Posterior vena cava (tissue), 2 donors: ENCODE results near the gene CCNK. TPM values are rescaled to one million over a fixed set of nuclear protein-coding genes. Genes with fewer than 3 reads are reported as not detected.

Source experiments
- DNase-seq: peaks from one replicate; pipeline ENCODE4 v3.0.0-alpha.2; 2020; ENCODE audit warnings: low spot score
- intact Hi-C, 2 donors: fragments of 100-400 bp; cut with DNase I; formaldehyde crosslinking; loops; one replicate each; pipeline versions ENCODE4 v1.14.1 to v1.14.2; 2022 to 2023
- total RNA-seq, 2 donors: library from RNA; stranded (reverse); fragmentation: NEBNext Ultra II Directional; extraction: Animal tissue kit (Norgen Biotek cat#: 25700); gene quantifications; one replicate each; pipeline ENCODE4 v1.2.1, GENCODE V29; 2021
- donor health status: DM: yes; HTN: yes; CAD: no.
- donor health status: DM: yes; HTN: yes; CAD: no.

Gene CCNK
- total RNA-seq, 2 donors from 2014 or later: 34.3 to 35.3 TPM

DNA sequence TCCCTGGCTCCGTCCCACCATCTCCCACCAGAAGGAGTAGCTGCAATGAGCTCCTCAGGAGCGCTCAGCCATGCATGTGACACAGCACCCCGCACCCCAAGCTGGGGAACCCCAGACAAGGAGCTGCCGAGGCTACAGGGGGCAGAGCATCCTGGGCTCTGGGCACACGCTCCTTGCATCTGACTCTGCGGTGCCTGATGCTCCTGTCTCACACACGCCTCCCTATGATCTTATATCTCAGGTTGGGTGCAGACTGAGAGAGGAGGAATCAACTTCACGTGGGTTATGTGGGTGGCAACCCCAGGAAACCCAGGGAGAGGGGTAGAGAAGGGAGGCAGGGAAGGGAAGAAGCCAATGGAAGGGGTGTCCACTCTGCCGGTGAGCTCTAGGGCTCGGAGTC, 60.0 kb downstream of the CCNK start:
- DNase-seq: no peak
- intact Hi-C loops: no loop called here

DNA sequence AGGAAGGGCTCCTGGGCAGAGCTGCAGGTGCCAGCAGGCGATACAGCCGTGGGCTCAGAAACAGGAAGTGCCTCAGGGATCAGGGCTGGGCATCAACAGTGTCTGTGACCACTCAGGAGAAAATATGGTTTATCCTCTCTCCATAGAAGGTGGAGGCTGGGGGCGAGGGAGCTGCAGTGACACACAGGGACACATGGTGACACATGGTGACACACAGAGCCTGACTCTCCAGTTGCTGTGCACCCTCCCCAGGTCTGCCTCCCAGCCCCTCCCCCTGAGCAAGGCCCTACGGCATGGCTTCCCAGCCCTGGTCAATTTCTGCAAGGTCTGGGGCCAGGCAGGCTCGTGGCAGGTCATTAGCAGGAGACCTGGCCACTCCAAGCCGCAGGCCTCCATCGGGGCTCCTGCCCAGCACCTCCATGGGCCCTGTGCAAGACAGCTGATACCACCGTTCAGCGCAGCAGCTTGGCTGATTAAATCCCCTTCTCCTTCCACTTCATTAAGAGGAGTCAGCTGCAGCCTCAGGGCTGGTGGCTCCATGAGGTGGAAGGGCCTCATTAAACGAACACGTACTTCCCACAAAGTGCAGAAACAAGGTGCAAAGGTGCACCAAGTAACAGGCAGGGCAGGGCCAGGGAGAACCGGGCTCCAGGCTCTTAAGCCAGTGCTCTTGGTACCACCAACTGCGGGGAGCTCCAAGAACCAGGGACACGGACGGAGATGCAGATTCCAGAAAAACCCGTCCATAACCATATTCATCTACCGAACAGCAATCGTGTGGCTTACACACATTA, 60.7 kb downstream of the CCNK start:
- no peak for DNase-seq
- intact Hi-C loops: no loop called here

- intact Hi-C loops: no loop called here
- no peak for DNase-seq
Measured at GRCh38 chr14:99542566-99542965, 61.4 kb downstream of the CCNK start.

- DNase-seq: no peak
- intact Hi-C loops: no loop called here
Measured at GRCh38 chr14:99543370-99543769, 62.2 kb downstream of the CCNK start.

DNA sequence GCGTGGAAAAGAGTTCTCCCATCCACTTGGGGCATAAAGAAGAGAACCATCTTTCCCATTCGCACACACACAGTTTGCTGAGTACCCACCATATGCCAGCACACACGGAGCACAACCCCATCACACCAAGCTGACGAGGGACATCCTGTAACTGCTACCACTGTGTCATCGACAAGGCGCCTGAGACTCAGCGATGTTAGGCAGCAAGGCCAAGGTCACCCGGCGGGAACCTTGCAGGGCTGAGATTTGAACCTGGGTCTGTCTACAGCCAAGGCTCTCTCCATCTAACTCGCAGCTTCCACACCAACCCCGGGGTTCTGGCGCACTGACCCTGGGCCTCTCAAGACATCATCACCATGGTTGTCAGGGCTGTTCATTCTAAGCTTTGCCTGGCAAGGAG, 62.8 kb downstream of the CCNK start:
- DNase-seq: no peak
- intact Hi-C loops: no loop called here

- no peak for DNase-seq
- intact Hi-C loops: no loop called here
Measured at GRCh38 chr14:99544991-99545390, 63.8 kb downstream of the CCNK start.

- intact Hi-C loops: no loop called here
- no peak for DNase-seq
Measured at GRCh38 chr14:99545586-99545985, 64.4 kb downstream of the CCNK start.

DNA sequence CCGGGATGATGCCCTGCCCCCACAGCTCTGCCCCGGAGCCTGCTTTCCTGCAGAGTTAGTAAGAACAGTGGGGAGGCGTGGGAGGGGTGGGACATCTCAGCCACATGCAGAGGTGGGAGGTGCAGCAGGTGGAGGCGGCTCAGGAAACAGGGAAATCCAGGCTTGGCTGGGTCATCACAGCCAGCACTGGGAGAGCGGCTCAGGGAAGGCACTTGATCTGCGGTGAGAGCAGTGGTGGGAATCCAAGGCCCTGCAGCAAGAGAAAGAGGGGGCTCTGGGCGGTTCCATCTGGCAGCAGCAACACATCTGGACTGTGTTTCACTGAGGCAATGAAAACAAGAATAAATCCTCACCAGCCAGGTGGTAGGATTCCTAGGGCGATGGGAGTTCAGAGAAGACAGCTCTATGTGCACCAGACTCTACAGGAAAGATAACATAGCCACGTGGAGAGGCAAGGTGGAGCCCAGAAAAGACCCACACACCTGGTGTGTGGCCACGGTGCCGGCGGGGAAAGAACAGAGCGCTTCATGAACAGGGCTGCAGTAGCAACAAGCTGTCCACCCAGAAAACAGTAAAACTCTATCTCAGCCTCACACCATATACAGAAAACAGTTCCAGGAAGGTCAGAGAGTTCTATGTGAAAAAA, 65.1 kb downstream of the CCNK start:
- no peak for DNase-seq
- intact Hi-C loops: no loop called here

DNA sequence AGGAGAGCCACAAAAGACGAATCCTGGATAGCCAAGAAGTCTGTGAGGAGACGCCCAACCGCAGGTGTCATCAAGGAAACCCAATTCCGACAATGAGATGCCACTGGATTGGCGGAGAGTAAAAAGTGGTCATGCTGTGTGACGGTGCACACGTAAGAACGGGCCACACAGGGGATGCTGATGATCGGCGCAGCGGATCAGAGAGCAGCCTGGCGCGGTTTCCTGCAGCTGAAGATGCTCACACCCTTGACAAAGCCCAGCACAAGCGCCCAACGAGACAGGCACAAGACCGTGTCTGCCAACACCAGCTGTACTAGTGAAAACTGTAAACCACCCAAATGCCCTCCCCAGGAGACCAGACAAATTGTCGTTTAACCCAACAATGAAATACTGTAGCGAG, 67.0 kb downstream of the CCNK start:
- DNase-seq: no peak
- intact Hi-C loops: no loop called here

DNA sequence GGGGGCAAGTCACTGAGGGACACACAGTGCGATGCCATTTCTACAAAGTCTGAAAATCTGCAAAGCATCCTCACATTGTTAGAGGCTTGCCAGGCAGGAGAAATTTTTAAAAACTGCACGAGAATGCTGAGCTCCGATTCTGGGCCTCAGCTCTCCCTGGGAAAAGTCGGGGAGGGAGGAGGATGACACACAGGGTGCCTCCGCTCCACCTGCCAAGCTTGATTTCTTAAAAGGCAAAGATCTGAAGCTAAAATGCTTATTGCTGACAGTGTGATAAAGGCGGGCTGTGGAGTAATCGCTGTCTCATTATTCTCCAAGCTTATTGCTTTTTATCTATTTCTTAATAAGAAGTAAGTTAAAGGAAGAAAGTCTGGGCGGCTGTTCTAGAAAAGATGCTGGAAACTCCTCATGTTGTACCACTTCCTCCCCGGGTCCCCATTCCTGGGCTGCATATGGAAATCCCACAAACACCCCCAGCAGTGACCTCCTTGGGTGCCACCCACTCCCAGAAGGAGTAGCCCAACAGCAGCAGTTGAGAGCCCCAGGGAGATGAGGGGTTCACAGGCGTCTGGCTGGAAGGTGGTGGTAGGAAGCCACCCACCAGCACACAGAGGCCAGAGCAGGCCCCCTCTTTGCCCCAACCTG, 67.8 kb downstream of the CCNK start:
- DNase-seq: no peak
- intact Hi-C loops: no loop called here

DNA sequence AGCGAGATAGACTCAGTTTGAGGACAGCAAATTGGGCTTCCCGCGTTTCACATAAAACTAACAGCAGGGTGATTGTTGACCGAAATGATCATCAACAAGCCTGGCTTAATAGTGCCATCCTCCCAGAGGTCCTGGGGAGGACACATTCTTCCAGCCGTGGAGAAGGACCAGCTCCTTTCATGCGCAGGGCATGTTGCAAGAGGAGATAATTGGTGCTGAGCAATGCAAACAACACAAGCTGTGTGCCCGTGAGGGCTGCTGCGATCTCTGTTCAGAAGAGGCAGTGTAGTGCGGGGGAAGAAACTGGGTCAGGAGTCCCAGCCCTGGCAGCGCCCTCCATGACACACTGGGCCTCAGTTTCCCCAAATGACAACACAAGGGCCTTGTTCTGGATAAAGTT, 68.5 kb downstream of the CCNK start:
- intact Hi-C loops: no loop called here
- DNase-seq: no peak

DNA sequence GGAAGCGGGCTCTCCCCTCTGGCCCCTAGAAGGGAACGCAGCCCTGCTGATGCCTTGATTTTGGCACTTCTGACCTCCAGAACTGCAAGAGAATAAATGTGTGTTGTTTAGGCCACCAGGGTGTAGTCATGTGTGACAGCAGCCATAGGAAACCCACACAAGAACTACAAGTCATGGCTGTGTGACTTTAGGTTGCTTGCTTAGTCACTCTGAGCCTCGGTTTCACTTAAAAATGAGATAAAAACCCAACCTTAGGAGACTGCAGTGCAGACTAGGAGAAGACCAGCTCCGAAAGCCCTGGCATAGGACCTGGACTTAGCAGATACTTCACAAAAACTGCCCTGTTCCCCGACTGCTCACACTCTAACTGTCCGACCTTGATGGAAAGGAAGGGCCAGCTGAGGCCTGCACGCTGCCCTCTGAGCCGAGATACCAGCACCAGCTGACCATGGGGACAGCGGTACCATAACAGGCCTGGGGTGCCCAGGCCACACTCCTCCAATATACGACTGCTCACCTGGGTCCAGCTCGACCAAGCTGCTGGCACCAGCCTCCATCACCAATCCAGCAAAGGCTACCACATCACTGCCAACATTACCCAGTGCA, 69.3 kb downstream of the CCNK start:
- intact Hi-C loops: no loop called here
- DNase-seq: no peak

DNA sequence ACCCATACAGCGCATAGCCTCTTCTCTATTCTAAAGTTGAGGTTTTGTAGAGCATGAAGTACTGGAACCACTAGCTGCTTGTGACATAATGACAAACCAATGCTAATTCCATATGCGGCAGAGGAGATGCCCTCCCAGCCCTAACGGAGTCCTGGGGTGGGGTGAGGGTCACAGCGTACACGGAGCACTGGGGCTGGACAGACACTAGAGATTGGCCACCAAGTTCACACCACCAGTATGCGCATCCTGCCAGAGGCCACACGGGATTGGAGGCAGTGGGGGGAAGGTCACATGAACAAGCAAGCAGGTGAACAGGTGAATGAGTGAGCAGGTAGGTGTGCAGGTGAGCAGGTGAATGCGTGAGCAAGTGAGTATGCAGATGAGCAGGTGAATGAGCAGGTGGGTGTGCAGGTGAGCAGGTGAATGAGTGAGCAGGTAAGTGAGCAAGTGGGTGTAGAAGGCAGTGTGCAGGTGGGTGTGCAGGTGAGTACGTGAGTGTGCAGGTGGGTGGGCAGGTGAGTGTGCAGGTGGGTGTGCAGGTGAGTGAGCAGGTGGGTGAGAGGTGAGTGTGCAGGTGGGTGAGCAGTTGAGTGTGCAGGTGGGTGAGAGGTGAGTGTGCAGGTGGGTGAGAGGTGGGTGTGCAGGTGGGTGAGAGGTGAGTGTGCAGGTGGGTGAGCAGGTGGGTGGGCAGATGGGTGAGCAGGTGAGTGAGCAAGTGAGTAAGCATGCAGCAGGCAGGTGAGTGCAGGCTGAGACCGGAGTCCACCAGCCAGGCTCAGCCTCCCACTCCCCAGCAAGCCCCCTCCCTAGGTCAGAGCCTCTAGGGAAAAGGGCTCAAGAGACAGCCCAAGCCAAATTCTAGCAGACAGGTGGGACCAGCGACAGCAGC, 70.1 kb downstream of the CCNK start:
- DNase-seq: no peak
- intact Hi-C loops: no loop called here

DNA sequence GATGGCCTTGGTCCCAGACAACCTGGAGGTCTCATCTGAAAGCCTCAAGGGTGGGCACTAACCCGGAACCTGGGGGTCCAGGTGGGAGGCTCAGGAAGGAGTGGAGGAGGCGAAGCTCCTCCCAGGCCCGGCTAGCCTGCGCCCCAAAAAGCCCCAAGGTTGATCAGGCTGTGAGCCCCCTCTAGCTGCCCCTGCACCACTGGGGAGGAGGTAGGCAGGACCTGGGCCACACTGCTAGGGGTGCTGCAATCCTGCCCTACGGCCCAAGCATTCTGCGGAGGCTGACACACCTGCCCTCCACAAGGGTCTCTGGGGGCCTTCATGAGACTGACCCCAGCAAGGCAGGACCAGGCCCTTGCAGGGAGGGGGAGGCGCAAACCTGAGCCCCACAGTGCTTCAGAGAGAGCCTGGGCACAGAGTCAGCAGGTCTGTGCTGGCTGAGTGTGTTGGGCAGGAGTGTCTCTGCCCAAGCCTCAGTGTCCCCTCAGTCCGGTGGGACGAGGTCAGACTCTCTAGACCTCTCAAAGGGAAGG, 70.9 kb downstream of the CCNK start:
- no peak for DNase-seq
- intact Hi-C loops: no loop called here

GRCh38 chr14:99552572-99553216, 71.5 kb downstream of the CCNK start:
- DNase-seq: peak; percentile 69
- intact Hi-C loops: no loop called here

DNA sequence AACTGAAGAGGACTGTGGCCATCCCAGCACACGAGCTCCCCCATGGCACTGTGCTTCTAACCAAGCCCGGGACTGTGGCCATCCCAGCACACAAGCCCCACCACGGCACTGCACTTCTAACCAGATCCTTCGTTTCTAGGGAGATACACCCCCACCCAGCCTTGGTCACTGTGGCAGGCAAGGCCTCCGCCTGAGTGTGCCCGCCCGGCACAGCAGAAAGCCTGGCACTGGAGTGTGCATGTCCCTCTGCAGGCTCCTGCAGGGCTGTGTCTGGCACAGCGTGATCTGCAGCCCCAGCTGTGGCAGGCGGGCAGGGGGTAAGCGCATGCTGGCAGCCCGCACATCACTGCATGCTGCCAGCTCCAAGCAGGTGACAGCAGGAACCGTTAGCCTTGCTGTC, 73.0 kb downstream of the CCNK start:
- intact Hi-C loops: no loop called here
- DNase-seq: no peak

- DNase-seq: no peak
- intact Hi-C loops: no loop called here
Measured at GRCh38 chr14:99554757-99555531, 73.7 kb downstream of the CCNK start.
